CD4-positive, alpha-beta T cell treated with Interleukin-6 at 100 ng/mL for 8 hours (primary cell): ENCODE data around the gene BTBD7.
"Not testable (repeated sequence)": the region's sequence is repeated elsewhere in the genome, so short reads cannot be mapped to it uniquely, and the experiment has no call there.

Experiments
- DNase-seq: peaks from one replicate; pipeline ENCODE4 v3.0.0-alpha.2; 2020; ENCODE audit warnings: mixed read lengths, low spot score

BTBD7 gene, protein sequence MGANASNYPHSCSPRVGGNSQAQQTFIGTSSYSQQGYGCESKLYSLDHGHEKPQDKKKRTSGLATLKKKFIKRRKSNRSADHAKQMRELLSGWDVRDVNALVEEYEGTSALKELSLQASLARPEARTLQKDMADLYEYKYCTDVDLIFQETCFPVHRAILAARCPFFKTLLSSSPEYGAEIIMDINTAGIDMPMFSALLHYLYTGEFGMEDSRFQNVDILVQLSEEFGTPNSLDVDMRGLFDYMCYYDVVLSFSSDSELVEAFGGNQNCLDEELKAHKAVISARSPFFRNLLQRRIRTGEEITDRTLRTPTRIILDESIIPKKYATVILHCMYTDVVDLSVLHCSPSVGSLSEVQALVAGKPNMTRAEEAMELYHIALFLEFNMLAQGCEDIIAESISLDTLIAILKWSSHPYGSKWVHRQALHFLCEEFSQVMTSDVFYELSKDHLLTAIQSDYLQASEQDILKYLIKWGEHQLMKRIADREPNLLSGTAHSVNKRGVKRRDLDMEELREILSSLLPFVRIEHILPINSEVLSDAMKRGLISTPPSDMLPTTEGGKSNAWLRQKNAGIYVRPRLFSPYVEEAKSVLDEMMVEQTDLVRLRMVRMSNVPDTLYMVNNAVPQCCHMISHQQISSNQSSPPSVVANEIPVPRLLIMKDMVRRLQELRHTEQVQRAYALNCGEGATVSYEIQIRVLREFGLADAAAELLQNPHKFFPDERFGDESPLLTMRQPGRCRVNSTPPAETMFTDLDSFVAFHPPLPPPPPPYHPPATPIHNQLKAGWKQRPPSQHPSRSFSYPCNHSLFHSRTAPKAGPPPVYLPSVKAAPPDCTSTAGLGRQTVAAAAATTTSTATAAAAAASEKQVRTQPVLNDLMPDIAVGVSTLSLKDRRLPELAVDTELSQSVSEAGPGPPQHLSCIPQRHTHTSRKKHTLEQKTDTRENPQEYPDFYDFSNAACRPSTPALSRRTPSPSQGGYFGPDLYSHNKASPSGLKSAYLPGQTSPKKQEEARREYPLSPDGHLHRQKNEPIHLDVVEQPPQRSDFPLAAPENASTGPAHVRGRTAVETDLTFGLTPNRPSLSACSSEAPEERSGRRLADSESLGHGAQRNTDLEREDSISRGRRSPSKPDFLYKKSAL

DNA sequence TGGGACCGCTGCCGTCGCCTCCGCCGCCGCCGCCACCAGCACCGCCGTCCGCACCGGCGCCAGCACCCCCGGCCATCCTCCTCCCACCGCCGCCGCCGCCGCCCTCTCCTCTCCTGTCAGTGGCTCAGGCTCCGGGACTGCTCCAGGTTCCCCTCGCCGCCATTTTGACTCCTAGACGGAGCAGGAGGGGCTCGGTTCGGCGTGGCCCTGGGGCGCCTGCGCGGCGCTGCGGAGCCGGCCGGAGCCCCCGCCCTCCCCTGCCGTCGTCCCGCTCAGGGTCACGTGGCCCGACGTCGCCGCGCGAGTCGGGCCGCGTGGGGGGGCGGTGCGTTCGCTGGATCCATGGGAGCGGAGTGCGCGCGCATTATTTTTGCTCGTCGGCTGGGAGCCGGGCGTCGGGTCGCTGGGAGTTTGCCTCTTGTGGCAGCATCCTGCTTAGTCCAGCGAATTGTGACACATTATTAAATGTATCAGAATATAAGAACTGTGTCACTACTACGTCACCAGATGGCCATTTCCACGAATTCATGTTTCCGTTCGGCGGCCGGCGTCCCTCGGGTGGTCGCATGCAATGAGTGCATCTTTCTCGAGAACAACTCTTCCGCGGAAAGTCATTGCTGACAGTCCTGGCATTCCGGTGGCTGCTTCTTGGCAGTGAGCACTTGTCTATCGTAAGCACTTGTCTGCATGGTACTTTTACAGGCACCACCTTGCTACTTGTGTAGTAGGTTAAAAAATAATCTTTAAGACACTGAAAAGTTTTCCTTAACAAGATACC, at the start of gene BTBD7:
Gene BTBD7, minus strand, starts transcription at position 184 of the 778 bp plus-strand sequence. CDS start 36,985 bp downstream, outside the sequence.
- peak; percentile 92 for DNase-seq

DNA sequence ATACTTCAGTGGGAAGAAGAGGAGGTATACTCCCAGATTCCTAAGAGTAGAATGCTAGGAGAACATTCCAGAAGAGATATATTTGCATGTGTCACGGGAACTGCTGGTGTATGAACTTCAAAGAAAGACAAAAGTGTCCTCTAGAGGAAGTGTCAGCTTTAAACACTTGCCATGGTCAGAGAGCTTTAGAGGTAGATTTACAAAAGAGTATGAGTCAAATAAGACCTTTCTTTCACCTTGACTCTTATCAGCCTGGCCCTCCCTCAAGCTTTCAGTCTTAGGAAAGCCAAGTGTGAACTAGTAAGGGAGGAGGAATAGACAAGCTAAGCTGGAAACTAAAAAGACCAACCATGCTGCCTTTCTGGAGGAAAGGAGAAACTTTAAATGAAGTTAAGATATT, 48.8 kb upstream of the BTBD7 start:
- DNase-seq = no peak

DNA sequence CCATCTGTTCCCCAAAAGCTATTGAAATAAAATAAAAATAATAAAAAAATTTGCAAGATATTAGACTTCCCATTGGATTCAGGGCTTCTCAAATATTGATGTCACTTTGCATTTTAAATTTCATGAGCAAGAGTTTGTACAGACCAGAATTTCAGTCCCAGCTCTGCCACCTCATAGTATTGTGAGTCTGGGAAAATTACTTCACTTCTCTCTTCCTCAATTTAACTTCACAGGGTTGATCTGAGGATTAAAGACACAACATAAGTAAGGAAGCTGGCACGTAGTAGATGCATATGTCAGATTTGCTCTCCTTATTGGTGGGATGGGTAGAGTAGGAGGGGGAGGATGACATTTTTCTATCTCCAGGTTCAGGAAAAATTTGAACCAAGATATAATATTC, 47.0 kb upstream of the BTBD7 start:
- DNase-seq = no peak

DNA sequence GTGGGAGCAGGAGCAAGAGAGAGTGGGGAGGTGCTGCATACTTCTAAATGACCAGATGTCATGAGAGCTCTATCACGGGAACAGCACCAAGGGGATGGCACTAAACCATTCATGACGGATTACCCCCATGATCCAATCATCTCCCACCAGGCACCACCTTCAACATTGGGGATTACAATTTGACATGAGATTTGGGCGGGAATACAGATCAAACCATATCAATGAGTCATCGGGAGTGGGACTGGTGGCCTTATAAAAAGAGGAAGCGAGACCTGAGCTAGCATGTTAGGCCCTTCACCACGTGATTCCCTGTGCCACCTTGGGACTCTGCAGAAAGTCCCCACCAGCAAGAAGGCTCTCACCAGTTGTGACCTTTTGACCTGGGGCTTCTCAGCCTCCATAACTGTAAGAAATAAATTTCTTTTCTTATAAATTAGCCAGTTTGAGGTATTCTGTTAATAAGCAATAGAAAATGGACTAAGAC, 42.9 kb upstream of the BTBD7 start:
- DNase-seq = peak; percentile 1

DNA sequence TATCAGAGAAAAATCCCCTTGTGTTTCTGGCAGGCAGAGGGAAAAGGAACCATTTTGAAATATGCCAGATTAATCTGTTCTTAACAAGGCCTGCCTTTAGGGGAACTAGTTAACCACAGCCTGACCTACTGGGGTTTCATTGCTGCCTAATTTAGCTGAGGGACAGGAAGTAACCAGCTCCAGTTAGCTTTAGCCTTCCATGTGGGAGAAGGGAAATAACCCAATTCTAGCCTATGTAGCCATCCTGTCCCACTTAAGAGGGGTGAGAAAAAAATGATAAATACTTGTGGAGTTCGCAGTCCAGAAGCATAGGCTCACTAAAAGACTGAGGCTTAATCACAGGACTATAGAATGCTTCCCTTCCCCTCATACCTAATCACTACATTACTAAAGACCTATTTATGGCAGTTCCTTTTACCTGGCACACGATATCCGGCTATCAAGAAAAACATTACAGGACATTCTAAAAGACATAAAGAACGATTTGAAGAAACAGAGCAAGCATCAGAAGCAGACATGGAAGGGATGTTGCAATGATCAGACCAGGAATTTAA, 37.0 kb upstream of the BTBD7 start:
- no peak for DNase-seq

DNA sequence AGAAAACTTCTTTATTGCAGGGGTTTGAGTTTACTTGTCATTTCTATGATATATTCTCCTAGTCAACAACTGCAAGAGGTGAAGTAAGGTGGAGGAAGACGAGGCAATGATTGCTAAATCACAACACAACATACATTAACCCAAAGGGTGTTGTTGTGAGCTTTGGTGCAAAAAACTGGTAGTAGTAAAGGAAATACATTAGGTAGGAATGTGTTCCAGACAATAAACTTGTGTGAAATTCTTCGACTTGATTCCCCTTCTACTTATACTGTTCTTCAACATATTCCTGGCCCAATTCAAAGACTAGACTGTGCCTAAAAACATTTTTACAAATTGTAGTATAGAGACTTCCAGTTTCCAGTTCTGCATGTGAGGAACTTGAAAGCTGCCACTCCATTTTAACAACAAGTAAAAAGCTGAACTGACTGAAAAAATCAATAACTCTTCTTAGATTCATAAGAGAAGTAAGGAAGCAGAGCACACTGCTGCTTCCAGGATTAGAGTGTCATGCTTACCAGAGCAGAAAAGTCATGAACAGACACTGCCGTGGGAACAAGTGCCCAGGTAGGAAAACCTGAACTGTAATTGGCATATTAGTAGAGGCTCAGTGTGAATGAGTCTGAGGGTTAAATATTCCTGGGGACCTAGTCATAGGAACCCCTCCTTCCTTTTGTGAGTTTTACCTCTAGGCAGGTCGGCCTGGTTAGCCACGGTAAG, 36.3 kb upstream of the BTBD7 start:
- DNase-seq = no peak

DNA sequence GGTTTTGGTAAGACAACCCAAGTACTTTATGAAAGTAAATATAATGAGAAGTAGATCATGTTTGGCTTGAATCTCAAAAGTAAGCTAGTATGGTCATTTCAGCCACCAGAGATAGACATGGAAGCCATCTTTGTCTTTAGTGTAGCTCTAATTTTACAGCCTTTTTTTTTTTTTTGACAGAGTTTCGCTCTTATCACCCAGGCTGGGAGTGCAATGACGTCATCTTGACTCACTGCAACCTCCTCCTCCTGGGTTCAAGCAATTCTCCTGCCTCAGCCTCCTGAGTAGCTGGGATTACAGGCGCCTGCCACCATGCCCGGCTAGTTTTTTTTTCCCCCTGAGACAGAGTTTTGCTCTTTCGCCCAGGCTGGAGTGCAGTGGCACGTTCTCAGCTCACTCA, 22.0 kb upstream of the BTBD7 start:
- DNase-seq = not testable (repeated sequence)

DNA sequence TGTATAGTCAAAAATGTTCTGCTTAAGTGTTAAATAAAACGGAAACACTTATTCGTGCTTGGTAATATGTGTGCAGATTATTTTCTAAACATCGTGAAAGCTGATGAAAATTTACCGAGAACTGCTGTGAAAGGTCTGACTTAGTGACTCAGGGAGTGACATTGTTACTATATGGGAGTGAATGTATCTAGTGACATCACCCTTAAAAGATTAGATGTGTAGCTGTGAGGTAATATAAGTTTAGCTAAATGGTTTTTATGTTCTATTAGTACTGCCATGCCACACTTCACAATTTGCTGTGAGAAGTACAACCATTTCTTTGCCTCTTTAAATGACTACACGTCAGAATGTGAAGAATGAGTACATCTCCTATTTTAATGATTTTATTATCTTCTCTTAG, 15.5 kb upstream of the BTBD7 start:
- DNase-seq = no peak

DNA sequence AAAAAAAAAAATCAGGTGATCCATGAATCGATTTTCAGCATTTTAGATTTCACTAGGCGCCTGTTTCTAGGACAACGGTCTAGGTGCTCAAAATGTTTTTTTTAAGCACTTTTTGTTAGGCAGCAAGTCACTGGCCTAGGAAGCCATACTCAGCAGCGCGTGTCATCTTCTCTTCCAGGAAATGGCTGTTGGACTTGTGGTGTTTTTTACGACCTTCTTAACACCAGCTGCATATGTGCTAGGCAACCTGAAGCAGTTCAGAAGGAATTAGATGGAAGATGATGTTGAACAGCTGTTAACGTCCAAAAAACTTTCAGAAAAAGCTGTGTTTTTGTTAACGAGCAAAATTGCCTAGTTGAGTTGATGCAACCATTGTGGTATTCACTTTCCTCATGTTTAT, 15.0 kb upstream of the BTBD7 start:
- no peak for DNase-seq

DNA sequence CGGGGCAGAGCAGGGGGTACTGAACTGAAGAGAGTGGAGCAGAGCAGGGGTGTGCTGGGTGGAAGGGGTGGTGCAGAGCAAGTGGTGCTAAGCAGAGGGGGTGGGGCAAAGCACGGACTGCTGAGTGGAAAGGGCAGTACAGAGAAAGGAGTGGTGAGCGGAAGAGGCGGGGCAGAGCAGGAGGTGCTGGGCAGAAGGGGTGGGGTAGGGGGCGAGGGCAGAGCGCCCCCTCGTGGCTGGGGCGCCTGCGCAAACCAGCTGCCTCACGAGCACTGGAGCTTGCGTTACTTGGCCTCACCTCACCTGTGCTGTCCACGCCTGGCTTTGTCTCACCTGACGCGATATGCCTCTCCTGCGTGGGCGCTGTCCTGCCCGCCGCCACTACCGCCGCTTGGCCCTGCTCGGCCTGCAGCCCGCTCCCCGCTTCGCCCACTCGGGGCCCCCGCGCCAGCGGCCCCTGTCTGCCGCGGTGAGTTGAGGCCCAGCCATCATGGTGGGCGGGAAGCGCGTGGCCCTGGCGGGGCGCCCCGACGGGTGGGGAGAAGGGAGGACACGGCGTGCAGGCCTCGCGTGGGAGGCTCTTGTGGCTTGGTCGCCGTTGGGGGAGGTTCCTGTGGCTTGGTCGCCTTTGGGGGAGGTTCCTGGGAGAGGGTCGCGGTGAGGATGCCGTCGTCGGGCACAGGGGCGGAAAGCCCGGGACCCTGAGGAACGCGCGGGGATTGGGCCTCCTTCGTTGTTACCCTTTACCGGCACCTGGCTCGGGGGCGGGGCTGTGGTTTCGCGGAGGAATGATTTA, 14.3 kb upstream of the BTBD7 start, which contains the start of gene COX8C:
Gene COX8C, plus strand, starts transcription at position 257 of the 796 bp plus-strand sequence. Its CDS starts 87 bp downstream, at position 344.
- DNase-seq = no peak

DNA sequence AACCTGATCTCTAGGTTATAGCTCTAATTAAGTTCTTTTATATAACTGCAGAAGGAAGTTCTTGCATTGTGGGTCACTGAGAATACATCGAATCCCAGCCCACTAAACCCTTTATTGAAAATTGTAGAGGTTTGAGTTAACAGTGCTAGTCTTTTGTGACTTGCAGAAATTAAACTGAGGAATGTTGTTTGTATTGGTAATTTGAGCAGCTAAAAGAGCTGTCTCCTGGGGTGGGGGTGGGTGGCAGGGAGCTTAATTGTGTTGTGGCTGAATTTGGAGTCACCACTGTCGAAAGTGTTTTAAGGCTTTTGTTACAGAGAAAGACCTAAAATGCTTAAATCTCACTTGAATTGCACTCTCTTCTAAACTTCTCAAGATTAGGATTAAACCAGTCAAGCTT, 11.0 kb upstream of the BTBD7 start:
- no peak for DNase-seq

DNA sequence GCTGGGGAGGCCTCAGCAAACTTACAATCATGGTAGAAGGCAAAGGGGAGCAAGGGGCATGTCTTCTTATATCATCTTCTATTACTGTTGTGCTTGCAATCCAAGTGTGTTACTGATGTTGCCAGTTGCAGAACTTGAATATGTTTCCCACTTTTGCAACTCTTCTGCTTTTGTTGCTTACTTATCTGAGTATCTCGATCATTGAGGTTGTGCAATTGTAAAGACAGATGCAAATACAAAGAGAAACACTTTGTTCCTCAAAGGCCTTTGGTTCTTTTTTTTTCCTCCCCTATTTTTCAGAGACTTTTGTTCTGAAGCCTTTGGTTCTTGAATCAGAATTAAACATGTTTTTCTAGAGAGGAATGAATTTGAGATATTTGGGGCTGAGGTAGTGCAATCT, 10.4 kb upstream of the BTBD7 start:
- DNase-seq = no peak

DNA sequence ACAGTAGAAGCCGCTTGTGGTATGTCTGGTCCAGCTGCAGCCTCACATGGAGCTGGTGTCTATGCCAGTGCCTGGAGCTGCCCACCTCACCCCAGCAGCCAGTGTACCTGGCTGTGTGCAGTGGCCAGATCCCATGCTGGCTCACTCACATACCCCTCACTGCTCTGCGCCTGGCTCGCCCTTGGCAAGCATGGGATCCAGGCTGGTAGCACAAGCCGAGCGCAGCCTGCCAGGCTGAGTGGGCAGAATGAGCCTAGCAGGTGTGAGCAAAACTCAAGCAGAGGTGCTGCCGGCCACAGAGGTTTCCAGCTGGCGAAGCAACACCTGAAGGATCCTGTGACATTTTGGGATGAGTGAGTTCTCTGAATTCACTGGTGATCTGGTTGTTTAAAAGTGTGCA, 5.0 kb upstream of the BTBD7 start:
- DNase-seq = no peak

DNA sequence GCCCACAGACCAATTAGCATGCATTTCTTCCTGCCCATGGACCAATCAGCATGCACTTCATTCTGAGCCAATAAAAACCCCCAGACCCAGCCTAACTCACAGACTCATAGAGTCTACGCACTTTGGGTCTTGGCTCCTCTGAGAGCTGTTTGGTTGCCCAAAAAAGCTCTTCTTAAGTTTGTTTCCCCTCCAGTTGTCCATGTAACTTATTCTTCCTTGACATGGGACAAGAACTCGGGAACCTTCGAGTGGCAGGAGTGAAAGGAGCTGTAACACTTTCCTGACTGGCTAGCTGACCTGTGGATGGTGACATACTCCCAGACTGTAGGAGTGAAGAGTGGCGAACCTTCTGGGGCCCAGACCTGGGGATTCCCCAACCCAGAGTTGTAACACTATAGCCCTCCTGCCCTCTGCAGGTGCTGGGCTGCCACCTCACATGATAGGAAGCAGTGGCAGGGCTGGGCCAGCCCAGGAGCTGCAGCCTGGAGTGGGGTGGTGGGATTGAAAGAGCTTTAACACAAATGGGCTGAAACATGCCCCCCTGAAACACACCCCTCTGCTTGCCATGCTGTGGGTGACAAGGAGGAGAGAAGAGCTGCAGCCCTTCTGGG, 4.4 kb upstream of the BTBD7 start:
- DNase-seq = no peak

DNA sequence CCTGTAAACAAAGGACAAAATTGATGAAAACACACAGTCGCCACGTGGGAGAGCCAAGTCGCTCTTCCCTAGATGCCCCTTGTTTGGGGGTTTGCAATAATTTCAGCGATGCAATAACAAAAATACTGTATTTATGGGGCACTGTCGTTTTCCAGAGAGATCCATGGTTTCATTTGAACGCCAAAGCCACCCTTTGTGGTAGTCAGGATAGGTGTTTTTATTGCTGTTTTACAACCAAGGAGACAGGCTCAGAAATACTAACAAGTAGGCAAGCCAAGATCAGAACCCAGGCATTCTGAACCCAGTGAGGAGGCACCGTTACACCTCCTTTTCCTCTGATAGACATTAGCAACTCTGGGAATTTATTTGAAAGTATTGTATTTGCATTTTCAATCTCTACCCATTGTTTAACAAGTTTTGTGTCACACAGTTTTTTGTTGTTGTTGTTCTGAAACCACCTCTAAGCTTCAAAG, 831 bp upstream of the BTBD7 start:
- no peak for DNase-seq

DNA sequence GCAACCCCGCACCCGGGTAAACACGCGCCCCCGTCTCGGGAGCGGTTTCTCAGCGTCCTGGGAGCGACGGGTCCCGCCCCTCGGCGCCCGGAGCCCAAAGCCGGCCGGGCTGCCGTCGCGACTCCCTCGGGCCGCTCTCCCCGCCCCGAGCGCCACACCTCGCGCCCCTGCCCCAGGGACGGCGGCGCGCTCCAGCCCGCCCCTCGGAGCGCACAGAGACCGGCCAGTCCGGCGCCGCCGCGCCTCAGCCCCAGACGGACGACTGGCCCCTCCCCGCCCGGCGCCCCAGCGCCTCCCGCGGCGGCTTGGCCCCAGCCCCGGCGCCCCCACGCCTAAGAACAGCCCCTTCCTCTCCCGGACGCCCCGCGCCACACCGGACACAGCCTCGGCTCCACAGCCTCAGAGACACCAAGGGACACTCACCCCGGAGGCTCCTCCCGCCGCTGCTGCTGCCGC, 411 bp downstream of the BTBD7 start:
- peak; percentile 6 for DNase-seq

DNA sequence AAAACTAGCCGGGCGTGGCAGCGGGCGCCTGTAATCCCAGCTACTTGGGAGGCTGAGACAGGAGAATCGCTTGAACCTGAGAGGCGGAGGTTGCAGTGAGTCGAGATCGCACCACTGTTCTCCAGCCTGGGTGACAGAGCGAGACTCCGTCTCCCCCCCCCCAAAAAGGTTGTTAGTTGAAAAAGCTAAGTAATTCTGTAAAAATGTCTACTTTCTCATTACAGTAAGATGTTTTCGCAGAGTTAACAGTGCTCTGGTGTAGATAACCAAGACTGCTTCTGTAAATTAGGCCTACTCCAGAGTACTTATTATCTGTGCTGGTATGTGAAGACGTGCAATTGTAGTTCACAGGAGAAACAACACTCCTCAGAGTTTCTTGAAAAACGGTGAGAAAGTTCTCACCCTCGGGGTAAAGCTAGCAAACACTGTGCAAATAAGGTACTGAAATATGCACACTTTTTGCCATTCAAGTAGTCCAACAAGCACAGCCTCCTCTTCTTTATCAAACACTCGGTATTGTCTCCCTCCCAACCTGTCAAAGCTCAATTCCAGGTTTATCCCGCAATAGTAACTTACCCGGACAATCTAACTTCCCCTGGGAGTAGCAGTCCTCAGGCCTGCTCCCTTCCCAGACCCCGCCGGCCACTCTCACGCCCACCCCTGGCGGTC, 974 bp downstream of the BTBD7 start:
- no peak for DNase-seq

DNA sequence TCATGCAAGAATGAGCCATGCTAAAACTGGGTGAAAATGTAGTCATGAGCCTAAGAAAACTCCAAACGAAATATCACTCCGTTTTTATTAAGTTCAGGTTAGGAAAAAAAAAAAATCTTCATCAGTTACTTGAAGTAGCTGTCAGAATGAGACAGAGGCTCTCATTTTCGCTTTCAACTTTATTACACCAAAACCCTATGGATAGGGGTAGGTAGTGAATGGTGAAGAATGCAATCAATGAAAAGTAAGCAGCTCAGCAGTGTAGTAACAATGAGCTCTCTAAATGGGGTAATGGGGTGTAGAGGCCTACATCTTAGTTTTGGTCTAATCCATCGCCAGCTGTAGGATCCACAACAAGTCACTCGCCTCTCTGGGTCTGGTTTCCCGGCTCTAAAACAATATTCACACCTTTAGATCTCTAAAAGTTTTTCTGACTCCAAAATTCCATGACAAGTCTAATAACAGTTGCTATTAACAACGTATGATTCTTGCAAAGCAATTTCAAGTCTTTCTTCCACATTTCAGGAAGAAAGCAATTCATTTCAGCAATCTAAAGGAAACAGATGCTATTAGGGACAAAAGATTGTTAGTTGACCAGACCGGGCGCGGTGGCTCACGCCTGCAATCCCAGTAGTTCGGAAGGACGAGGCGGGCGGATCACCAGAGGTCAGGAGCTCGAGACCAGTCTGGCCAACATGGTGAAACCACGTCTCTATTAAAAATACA, 1.7 kb downstream of the BTBD7 start:
- DNase-seq = no peak
